Breast epithelium (tissue), 4 donors: Measurements from ENCODE around the gene ZNF831. TPM values are rescaled to one million over a fixed set of nuclear protein-coding genes. Genes with fewer than 3 reads are reported as not detected.

ENCODE experiments used
- DNase-seq, 2 donors: peaks; one replicate each; pipeline ENCODE4 v3.0.0-alpha.2; 2019; ENCODE audit warnings: low spot score in 2 of 2
- H3K27ac ChIP-seq, 2 donors: fragments of 200-600 bp; sonication (generic) in 1 of 2; one replicate each; pipeline ENCODE4 v1.5.1; 2016 to 2019; ENCODE audit warnings: mild to moderate bottlenecking in 1 of 2
- H3K27me3 ChIP-seq, 2 donors: fragments of 200-600 bp; sonication (generic) in 1 of 2; one replicate each; pipeline versions ENCODE4 v1.5.1 to v1.6.0; 2017 to 2019; ENCODE audit warnings: control low read depth in 1 of 2, mild to moderate bottlenecking in 1 of 2
- H3K36me3 ChIP-seq: fragments of 200-600 bp; one replicate; pipeline ENCODE4 v1.5.1; 2019
- H3K4me1 ChIP-seq, 2 donors: fragments of 200-600 bp; sonication (generic); one replicate each; pipeline ENCODE4 v1.5.1; 2016 to 2019; ENCODE audit warnings: control low read depth in 1 of 2
- H3K4me3 ChIP-seq, 3 donors: fragments of 200-600 bp; sonication (generic); 1 replicate in 2 of 3; 2 replicates in 1 of 3; pipeline ENCODE4 v1.5.1; 2016 to 2019; ENCODE audit warnings: mild to moderate bottlenecking in 3 of 3, moderate library complexity in 2 of 3
- H3K9me3 ChIP-seq, 2 donors: fragments of 200-600 bp; sonication (generic) in 1 of 2; one replicate each; pipeline ENCODE4 v1.5.1; 2016 to 2019; ENCODE audit warnings: control low read depth in 1 of 2
- POLR2A ChIP-seq: fragments of 450-650 bp; IDR thresholded peaks from one replicate; pipeline ENCODE4 v1.6.1; 2016; ENCODE audit warnings: antibody characterized with exemption, mild to moderate bottlenecking, moderate library complexity
- POLR2AphosphoS5 ChIP-seq, 3 donors: sonication (generic); formaldehyde crosslinking; IDR thresholded peaks; one replicate each; pipeline ENCODE4 v1.6.1; 2017; ENCODE audit warnings: antibody characterized with exemption in 3 of 3
- intact Hi-C: fragments of 100-400 bp; cut with DNase I; formaldehyde crosslinking; loops from one replicate; pipeline ENCODE4 v1.15.1; 2023; ENCODE audit warnings: low total_unique reads
- total RNA-seq, 3 donors: library from RNA; depleted of rRNA; stranded (reverse); fragments of >200 nt; gene quantifications; one replicate each; pipeline ENCODE4 v1.1.0, GENCODE V29; 2016
- TF ChIP-seq, protein P1 (sequence below), 3 donors: fragments of 450-650 bp; IDR thresholded peaks; one replicate each; pipeline ENCODE4 v1.5.1; 2016 to 2017; ENCODE audit warnings: antibody characterized with exemption in 3 of 3, mild to moderate bottlenecking in 3 of 3, moderate library complexity in 3 of 3

ZNF831 gene
- total RNA-seq, 3 donors from 2014 or later, result 0.48 to 1.6 (median 1.2) TPM

DNA sequence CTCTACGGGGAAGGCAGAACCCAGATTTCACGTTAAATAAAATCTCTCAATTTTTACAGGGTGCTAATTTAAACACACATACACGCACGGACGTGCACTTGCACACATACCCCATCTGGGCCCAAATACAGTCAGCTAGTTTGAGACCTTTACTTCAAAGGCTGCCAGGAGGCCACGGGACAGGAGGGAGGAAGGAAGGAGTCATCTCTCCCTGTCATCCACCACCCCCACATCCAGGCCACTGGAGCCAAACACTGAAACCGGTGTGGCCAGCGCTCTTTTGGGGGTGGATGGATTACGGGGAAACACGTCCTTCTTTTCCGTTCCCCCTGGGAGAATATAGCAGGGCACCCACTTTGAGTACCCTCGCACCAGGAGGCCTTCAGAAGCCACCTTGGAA is 60.1 kb downstream of the ZNF831 start:
- TF ChIP-seq POLR2A, result no peak
- TF ChIP-seq, protein P1, sequence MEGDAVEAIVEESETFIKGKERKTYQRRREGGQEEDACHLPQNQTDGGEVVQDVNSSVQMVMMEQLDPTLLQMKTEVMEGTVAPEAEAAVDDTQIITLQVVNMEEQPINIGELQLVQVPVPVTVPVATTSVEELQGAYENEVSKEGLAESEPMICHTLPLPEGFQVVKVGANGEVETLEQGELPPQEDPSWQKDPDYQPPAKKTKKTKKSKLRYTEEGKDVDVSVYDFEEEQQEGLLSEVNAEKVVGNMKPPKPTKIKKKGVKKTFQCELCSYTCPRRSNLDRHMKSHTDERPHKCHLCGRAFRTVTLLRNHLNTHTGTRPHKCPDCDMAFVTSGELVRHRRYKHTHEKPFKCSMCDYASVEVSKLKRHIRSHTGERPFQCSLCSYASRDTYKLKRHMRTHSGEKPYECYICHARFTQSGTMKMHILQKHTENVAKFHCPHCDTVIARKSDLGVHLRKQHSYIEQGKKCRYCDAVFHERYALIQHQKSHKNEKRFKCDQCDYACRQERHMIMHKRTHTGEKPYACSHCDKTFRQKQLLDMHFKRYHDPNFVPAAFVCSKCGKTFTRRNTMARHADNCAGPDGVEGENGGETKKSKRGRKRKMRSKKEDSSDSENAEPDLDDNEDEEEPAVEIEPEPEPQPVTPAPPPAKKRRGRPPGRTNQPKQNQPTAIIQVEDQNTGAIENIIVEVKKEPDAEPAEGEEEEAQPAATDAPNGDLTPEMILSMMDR (IDR thresholded peaks at IDR 0.05), result no peak
- TF ChIP-seq POLR2AphosphoS5 (IDR thresholded peaks at IDR 0.05), result no peak
- no peaks in the 10 kb centered on the region for H3K9me3 ChIP-seq
- no peak for DNase-seq
- H3K27me3 ChIP-seq, result peaks cover 4 to 20% of the 10 kb centered on the region in 2 donors
- peak overlapping the region in 1 of 2 donors; percentile 9 for H3K27ac ChIP-seq
- intact Hi-C loops, result loop anchor here (5.0 kb wide), 1 partner anchor 356 kb away; no protein-coding TSS in a partner anchor
- no peaks in the 10 kb centered on the region for H3K36me3 ChIP-seq
- peaks cover 4 to 7% of the 10 kb centered on the region in 2 donors for H3K4me1 ChIP-seq
- no peak overlapping the region for H3K4me3 ChIP-seq

DNA sequence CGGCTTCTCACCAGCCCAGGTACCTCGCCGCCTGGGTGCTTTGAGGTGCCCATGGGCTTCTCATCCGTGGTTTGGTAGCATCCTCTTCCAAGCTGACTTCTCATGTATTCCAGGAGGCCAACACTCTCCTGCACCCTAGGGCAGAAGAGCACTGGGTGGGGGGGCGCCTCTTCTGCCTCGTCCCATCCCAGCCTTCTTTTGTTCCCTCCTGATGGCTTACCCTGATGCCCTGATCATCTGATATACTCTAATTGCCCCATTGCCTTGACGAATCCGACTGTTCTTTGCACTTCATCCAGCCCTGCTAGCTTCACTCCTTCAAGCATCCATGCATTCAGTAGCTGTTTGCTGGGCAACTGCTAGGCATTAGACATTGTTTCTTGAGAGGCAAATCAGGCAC is 60.6 kb downstream of the ZNF831 start:
- DNase-seq, result no peak
- peaks cover 4 to 7% of the 10 kb centered on the region in 2 donors for H3K4me1 ChIP-seq
- TF ChIP-seq, protein P1 (IDR thresholded peaks at IDR 0.05), result no peak
- TF ChIP-seq POLR2AphosphoS5 (IDR thresholded peaks at IDR 0.05), result no peak
- peaks cover 4 to 20% of the 10 kb centered on the region in 2 donors for H3K27me3 ChIP-seq
- intact Hi-C loops, result loop anchor here (5.0 kb wide), 1 partner anchor 357 kb away; no protein-coding TSS in a partner anchor
- H3K36me3 ChIP-seq, result no peaks in the 10 kb centered on the region
- no peak overlapping the region for H3K4me3 ChIP-seq
- H3K27ac ChIP-seq, result no peak overlapping the region
- no peaks in the 10 kb centered on the region for H3K9me3 ChIP-seq

DNA sequence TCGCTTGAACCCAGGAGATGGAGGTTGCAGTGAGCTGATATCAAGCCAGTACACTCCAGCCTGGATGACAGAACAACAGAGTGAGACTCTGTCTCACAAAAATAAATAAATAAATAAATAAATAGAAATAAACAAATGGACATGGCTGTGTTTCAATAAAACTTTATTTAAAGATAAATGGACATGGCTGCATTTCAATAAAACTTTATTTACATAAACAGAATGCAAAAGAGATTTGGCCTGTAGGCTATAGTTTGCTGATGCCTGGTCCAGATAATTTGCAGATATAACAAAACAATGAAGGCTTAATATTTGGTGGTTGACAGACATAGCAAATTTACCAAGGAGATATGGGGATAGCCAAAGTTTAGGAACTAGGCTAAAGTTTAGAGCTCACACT is 66.8 kb downstream of the ZNF831 start:
- Histone ChIP-seq H3K4me1 (no peaks in the 10 kb centered on the region), H3K9me3 (no peaks in the 10 kb centered on the region), H3K27me3 (peaks cover 0 to 8% of the 10 kb centered on the region in 2 donors), H3K27ac (no peak overlapping the region), H3K36me3 (no peaks in the 10 kb centered on the region), H3K4me3 (no peak overlapping the region)
- no peak for DNase-seq
- TF ChIP-seq POLR2AphosphoS5 (IDR thresholded peaks at IDR 0.05) (no peak), POLR2A (no peak)
- TF ChIP-seq, protein P1 (IDR thresholded peaks at IDR 0.05), result no peak
- intact Hi-C loops, result no loop called here

DNA sequence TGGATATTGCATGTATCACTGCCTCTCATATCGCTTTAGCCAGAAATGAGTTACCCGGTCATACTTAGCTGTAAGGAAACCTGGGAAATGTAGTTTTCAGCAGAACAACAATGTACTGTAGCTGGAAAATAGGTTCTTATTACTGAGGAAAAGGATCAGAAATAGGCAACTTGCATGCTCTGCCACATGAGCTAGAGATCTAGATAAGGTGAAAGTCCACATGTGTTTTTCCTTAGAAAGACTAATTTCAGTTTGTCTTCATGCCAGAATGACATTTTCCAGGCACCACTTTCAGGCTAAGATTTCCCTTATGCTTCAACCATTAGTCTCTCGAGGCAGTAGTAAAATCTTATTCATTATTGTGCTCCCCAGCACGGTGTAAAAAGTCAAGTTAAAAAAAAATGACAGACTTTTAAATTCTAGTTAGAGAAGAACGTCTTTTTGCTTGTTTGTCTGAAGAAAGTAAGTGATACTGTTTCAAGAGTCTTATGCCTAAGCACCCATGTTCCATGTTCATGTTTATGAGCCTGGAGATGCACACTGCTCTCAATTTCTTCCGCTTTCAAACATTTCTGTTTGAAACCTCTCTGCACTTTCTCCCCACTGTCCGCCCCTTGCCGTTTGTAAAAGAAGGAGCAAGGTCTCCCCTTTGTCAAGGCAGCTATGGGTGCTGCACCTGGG is 67.6 kb downstream of the ZNF831 start:
- H3K9me3 ChIP-seq, result no peaks in the 10 kb centered on the region
- H3K27me3 ChIP-seq, result no peaks in the 10 kb centered on the region
- H3K4me3 ChIP-seq, result no peak overlapping the region
- TF ChIP-seq, protein P1 (IDR thresholded peaks at IDR 0.05), result no peak
- TF ChIP-seq POLR2A (no peak), POLR2AphosphoS5 (IDR thresholded peaks at IDR 0.05) (no peak)
- intact Hi-C loops, result no loop called here
- H3K27ac ChIP-seq, result no peak overlapping the region
- H3K36me3 ChIP-seq, result no peaks in the 10 kb centered on the region
- DNase-seq, result no peak
- H3K4me1 ChIP-seq, result no peaks in the 10 kb centered on the region

DNA sequence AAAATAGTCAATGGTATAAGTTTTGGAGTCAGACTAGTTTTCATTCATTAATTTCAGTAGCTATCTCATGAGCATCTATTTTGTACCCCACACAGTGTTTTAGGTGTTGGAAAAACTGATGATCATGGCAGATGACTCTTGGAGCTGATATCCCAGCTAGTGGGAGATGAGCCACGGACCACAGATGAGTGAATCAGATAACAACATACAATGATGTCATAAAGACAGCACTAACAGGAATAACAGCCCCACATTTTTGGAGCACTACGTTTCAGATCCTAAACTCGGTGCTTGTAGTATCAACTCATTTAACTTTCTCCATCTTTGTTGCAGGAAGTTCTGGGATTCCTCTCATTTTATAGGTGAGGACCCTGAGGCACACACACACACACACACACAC is 69.0 kb downstream of the ZNF831 start:
- no peak for DNase-seq
- TF ChIP-seq, protein P1 (IDR thresholded peaks at IDR 0.05), result no peak
- TF ChIP-seq POLR2AphosphoS5 (IDR thresholded peaks at IDR 0.05) (no peak), POLR2A (no peak)

More for the DNA sequence above, 69.0 kb downstream of the ZNF831 start:
- H3K9me3 ChIP-seq, result no peaks in the 10 kb centered on the region
- H3K4me1 ChIP-seq, result no peaks in the 10 kb centered on the region
- H3K36me3 ChIP-seq, result no peaks in the 10 kb centered on the region
- H3K27me3 ChIP-seq, result no peaks in the 10 kb centered on the region
- intact Hi-C loops, result no loop called here
- H3K27ac ChIP-seq, result no peak overlapping the region
- H3K4me3 ChIP-seq, result no peak overlapping the region
